GM23338 (cell line): ENCODE data around the gene ADGRG6. TPM values are rescaled to one million over a fixed set of nuclear protein-coding genes. Genes with fewer than 3 reads are reported as not detected.

Experiments used
- ATAC-seq: fragments of 200-7000 bp; cut with Tn5 transposase; 3 replicates; pipeline ENCODE4 v1.9.1; 2020
- DNase-seq: peaks from one replicate; pipeline ENCODE4 v3.0.0-alpha.2; 2015; ENCODE audit warnings: low spot score
- H2AFZ ChIP-seq: fragments of 200-600 bp; sonication (generic); 2 replicates; pipeline ENCODE4 v1.8.0; 2016; ENCODE audit warnings: antibody characterized with exemption, mild to moderate bottlenecking, moderate library complexity
- H3F3A ChIP-seq: fragments of 200-600 bp; sonication (generic); replicated peaks from 2 replicates; pipeline ENCODE4 v1.8.0; 2017; ENCODE audit warnings: antibody characterized with exemption, mixed run types, low read depth
- H3K27ac ChIP-seq: fragments of 200-600 bp; sonication (generic); 2 replicates; pipeline ENCODE4 v1.6.1; 2016; ENCODE audit warnings: low read depth
- H3K27me3 ChIP-seq: fragments of 200-600 bp; sonication (generic); 2 replicates; pipeline ENCODE4 v1.8.0; 2016; ENCODE audit warnings: mild to moderate bottlenecking, mixed run types, moderate library complexity; ENCODE audit not compliant: insufficient read depth
- H3K36me3 ChIP-seq: fragments of 200-600 bp; sonication (generic); 2 replicates; pipeline ENCODE4 v1.8.0; 2016; ENCODE audit warnings: mild to moderate bottlenecking; ENCODE audit not compliant: insufficient read depth
- H3K4me1 ChIP-seq: fragments of 200-600 bp; sonication (generic); 2 replicates; pipeline ENCODE4 v1.8.0; 2016; ENCODE audit warnings: mild to moderate bottlenecking, moderate library complexity; ENCODE audit not compliant: insufficient read depth
- H3K4me2 ChIP-seq: fragments of 200-600 bp; sonication (generic); 2 replicates; pipeline ENCODE4 v1.7.1; 2017; ENCODE audit warnings: mixed run types
- H3K4me3 ChIP-seq: fragments of 200-600 bp; sonication (generic); 2 replicates; pipeline ENCODE4 v1.6.1; 2016; ENCODE audit warnings: mixed run types
- H3K79me2 ChIP-seq: fragments of 200-600 bp; sonication (generic); replicated peaks from 2 replicates; pipeline ENCODE4 v1.8.0; 2017; ENCODE audit warnings: mild to moderate bottlenecking; ENCODE audit not compliant: insufficient read depth
- H3K9me2 ChIP-seq: fragments of 200-600 bp; sonication (generic); 2 replicates; pipeline ENCODE4 v1.8.0; 2017; ENCODE audit not compliant: insufficient read depth
- H4K20me1 ChIP-seq: fragments of 200-600 bp; sonication (generic); replicated peaks from 2 replicates; pipeline ENCODE4 v1.8.0; 2017; ENCODE audit warnings: mild to moderate bottlenecking; ENCODE audit not compliant: insufficient read depth
- H3K27ac Mint-ChIP-seq: 2 replicates; pipeline ENCODE4 v1.8.0; 2020; ENCODE audit warnings: inconsistent platforms, mild to moderate bottlenecking, moderate library complexity, mixed read lengths
- H3K27me3 Mint-ChIP-seq: 3 replicates; pipeline ENCODE4 v1.8.0; 2022; ENCODE audit warnings: low read depth, mild to moderate bottlenecking, moderate library complexity, mixed read lengths, inconsistent platforms; ENCODE audit not compliant: insufficient read depth, poor library complexity
- H3K36me3 Mint-ChIP-seq: 3 replicates; pipeline ENCODE4 v1.8.0; 2021; ENCODE audit warnings: low read depth, mild to moderate bottlenecking, inconsistent platforms, moderate library complexity, mixed read lengths
- H3K4me1 Mint-ChIP-seq: 3 replicates; pipeline ENCODE4 v1.8.0; 2020; ENCODE audit warnings: mild to moderate bottlenecking, inconsistent platforms, mixed read lengths
- H3K4me3 Mint-ChIP-seq: 3 replicates; pipeline ENCODE4 v1.8.0; 2021; ENCODE audit warnings: moderate library complexity, mild to moderate bottlenecking, inconsistent platforms, mixed read lengths
- H3K9me3 Mint-ChIP-seq: 3 replicates; pipeline ENCODE4 v1.8.0; 2020; ENCODE audit warnings: moderate library complexity, mild to moderate bottlenecking, inconsistent platforms, mixed read lengths
- CREB1 ChIP-seq: fragments of 250-450 bp; sonication (Bioruptor Pico); IDR thresholded peaks from 2 replicates; pipeline ENCODE4 v1.5.0; 2020; ENCODE audit warnings: low read depth, mild to moderate bottlenecking, moderate library complexity
- EZH2 ChIP-seq: fragments of 200-600 bp; sonication (generic); IDR thresholded peaks from one replicate; pipeline ENCODE4 v1.8.0; 2017; ENCODE audit warnings: antibody characterized with exemption, mild to moderate bottlenecking, low read depth; ENCODE audit not compliant: unreplicated experiment
- EZH2phosphoT487 ChIP-seq: fragments of 200-600 bp; sonication (generic); IDR thresholded peaks from one replicate; pipeline ENCODE4 v1.8.1; 2018; ENCODE audit warnings: antibody characterized with exemption; ENCODE audit not compliant: unreplicated experiment
- JUNB ChIP-seq: IDR thresholded peaks from one replicate; pipeline ENCODE4 v1.6.1; 2016; ENCODE audit warnings: antibody characterized with exemption; ENCODE audit not compliant: unreplicated experiment
- NANOG ChIP-seq: IDR thresholded peaks from 2 replicates; pipeline ENCODE4 v1.6.1; 2016; ENCODE audit warnings: antibody characterized with exemption, borderline replicate concordance
- POLR2AphosphoS5 ChIP-seq: IDR thresholded peaks from 2 replicates; pipeline ENCODE4 v1.6.1; 2016; ENCODE audit warnings: antibody characterized with exemption, low read depth
- STAT1 ChIP-seq: IDR thresholded peaks from one replicate; pipeline ENCODE4 v1.6.1; 2016; ENCODE audit warnings: antibody characterized with exemption; ENCODE audit not compliant: unreplicated experiment
- ZNF114 ChIP-seq: fragments of 250-450 bp; sonication (Bioruptor Pico); IDR thresholded peaks from 2 replicates; pipeline ENCODE4 v1.5.0; 2020; ENCODE audit warnings: mild to moderate bottlenecking, moderate library complexity
- ZNF331 ChIP-seq: fragments of 250-450 bp; sonication (Bioruptor Pico); IDR thresholded peaks from 2 replicates; pipeline ENCODE4 v1.5.0; 2020; ENCODE audit warnings: low read depth, mild to moderate bottlenecking, moderate library complexity
- polyA plus RNA-seq: library from polyadenylated mRNA; unstranded; fragments of >200 nt; fragmentation: Nextera tagmentation; extraction: Ambion mirVana; gene quantifications from 2 replicates; pipeline ENCODE4 v1.2.1, GENCODE V29; 2016
- total RNA-seq: library from RNA; depleted of rRNA; stranded (reverse); fragments of >200 nt; shearing (Covaris generic); gene quantifications from 2 replicates; pipeline ENCODE4 v1.2.3, GENCODE V29; 2014
- TF ChIP-seq, protein P1 (sequence below), 2 experiments: fragments of 200-600 bp in 1 of 2; sonication (generic) in 1 of 2; conservative IDR thresholded peaks; 2 replicates each; pipeline versions ENCODE4 v1.5.1 to v1.6.1; 2016 to 2017; ENCODE audit warnings: antibody characterized with exemption in 2 of 2, low read depth in 2 of 2, mild to moderate bottlenecking in 2 of 2, moderate library complexity in 1 of 2
- TF ChIP-seq, protein P2 (sequence below): IDR thresholded peaks from one replicate; pipeline ENCODE4 v1.6.1; 2018; ENCODE audit warnings: antibody characterized with exemption; ENCODE audit not compliant: unreplicated experiment
- TF ChIP-seq, protein P3 (sequence below): IDR thresholded peaks from 2 replicates; pipeline ENCODE4 v1.6.1; 2016; ENCODE audit warnings: antibody characterized with exemption
- TF ChIP-seq, protein P4 (sequence below): fragments of 250-450 bp; sonication (Bioruptor Pico); IDR thresholded peaks from 2 replicates; pipeline ENCODE4 v1.5.0; 2020; ENCODE audit warnings: mild to moderate bottlenecking, moderate library complexity

Gene ADGRG6
- total and polyA plus RNA-seq, 2 experiments from 2014 or later, result 1.3 to 7.7 TPM

DNA sequence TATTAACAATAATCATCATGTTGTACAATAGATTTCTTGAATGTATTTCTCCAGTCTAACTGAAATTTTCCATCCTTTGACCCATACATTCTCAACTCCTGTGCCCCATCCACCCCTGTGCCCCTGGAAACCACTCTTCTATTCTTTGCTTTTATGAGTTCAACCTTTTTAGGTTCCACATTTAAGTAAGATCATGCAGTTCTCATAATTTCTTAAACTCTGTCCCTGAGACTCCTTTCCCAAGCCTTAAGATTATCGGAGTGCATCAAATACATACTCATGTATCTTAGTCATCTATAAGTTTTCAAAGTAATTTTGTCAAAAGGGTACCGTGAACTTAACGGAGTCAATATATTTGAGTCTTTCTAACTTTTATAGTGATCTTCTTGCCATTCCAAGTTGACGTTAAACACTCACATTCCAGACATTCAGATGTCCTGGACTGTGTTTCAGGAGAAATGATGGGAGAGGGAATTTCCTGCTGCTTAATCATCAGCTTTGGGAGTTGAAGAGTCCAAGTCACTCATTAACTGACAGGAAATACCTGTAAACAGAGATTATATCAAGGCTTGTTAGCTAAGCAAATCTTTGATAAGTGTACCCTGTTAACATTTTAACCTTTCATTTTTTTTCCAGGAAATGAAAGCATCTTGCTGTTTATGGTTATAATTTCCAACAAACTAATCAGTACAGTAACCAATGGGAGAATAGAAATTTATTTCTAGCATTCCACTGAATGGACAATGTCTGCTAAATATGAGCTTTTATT lies 73.3 kb downstream of the ADGRG6 start:
- H3K4me3 ChIP-seq, result no peak overlapping the region
- no peaks in the 10 kb centered on the region for H3K9me3 Mint-ChIP-seq
- no peak overlapping the region for H3K27ac ChIP-seq
- no peak for ATAC-seq
- H3K4me2 ChIP-seq, result no peak overlapping the region
- no peaks in the 10 kb centered on the region for H3K36me3 Mint-ChIP-seq
- no peaks in the 10 kb centered on the region for H3K9me2 ChIP-seq
- DNase-seq, result no peak
- H3K27me3 Mint-ChIP-seq, result no peaks in the 10 kb centered on the region
- H3K4me1 Mint-ChIP-seq, result peaks cover 31% of the 10 kb centered on the region
- H3F3A ChIP-seq, result no peaks in the 10 kb centered on the region
- H3K27ac Mint-ChIP-seq, result no peak overlapping the region
- TF ChIP-seq STAT1, result no peak
- no peak for TF ChIP-seq CREB1
- TF ChIP-seq POLR2AphosphoS5, result no peak
- no peak for TF ChIP-seq NANOG
- TF ChIP-seq, protein P1, sequence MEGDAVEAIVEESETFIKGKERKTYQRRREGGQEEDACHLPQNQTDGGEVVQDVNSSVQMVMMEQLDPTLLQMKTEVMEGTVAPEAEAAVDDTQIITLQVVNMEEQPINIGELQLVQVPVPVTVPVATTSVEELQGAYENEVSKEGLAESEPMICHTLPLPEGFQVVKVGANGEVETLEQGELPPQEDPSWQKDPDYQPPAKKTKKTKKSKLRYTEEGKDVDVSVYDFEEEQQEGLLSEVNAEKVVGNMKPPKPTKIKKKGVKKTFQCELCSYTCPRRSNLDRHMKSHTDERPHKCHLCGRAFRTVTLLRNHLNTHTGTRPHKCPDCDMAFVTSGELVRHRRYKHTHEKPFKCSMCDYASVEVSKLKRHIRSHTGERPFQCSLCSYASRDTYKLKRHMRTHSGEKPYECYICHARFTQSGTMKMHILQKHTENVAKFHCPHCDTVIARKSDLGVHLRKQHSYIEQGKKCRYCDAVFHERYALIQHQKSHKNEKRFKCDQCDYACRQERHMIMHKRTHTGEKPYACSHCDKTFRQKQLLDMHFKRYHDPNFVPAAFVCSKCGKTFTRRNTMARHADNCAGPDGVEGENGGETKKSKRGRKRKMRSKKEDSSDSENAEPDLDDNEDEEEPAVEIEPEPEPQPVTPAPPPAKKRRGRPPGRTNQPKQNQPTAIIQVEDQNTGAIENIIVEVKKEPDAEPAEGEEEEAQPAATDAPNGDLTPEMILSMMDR (conservative IDR thresholded peaks at IDR 0.05; ENCODE audit: low read depth in 2 of 2), result no peak
- TF ChIP-seq EZH2phosphoT487, result no peak
- no peak for TF ChIP-seq JUNB
- no peak for TF ChIP-seq ZNF114
- TF ChIP-seq, protein P2, sequence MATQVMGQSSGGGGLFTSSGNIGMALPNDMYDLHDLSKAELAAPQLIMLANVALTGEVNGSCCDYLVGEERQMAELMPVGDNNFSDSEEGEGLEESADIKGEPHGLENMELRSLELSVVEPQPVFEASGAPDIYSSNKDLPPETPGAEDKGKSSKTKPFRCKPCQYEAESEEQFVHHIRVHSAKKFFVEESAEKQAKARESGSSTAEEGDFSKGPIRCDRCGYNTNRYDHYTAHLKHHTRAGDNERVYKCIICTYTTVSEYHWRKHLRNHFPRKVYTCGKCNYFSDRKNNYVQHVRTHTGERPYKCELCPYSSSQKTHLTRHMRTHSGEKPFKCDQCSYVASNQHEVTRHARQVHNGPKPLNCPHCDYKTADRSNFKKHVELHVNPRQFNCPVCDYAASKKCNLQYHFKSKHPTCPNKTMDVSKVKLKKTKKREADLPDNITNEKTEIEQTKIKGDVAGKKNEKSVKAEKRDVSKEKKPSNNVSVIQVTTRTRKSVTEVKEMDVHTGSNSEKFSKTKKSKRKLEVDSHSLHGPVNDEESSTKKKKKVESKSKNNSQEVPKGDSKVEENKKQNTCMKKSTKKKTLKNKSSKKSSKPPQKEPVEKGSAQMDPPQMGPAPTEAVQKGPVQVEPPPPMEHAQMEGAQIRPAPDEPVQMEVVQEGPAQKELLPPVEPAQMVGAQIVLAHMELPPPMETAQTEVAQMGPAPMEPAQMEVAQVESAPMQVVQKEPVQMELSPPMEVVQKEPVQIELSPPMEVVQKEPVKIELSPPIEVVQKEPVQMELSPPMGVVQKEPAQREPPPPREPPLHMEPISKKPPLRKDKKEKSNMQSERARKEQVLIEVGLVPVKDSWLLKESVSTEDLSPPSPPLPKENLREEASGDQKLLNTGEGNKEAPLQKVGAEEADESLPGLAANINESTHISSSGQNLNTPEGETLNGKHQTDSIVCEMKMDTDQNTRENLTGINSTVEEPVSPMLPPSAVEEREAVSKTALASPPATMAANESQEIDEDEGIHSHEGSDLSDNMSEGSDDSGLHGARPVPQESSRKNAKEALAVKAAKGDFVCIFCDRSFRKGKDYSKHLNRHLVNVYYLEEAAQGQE, result no peak
- TF ChIP-seq EZH2, result no peak
- TF ChIP-seq, protein P3, sequence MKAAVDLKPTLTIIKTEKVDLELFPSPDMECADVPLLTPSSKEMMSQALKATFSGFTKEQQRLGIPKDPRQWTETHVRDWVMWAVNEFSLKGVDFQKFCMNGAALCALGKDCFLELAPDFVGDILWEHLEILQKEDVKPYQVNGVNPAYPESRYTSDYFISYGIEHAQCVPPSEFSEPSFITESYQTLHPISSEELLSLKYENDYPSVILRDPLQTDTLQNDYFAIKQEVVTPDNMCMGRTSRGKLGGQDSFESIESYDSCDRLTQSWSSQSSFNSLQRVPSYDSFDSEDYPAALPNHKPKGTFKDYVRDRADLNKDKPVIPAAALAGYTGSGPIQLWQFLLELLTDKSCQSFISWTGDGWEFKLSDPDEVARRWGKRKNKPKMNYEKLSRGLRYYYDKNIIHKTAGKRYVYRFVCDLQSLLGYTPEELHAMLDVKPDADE, result no peak
- TF ChIP-seq, protein P4, sequence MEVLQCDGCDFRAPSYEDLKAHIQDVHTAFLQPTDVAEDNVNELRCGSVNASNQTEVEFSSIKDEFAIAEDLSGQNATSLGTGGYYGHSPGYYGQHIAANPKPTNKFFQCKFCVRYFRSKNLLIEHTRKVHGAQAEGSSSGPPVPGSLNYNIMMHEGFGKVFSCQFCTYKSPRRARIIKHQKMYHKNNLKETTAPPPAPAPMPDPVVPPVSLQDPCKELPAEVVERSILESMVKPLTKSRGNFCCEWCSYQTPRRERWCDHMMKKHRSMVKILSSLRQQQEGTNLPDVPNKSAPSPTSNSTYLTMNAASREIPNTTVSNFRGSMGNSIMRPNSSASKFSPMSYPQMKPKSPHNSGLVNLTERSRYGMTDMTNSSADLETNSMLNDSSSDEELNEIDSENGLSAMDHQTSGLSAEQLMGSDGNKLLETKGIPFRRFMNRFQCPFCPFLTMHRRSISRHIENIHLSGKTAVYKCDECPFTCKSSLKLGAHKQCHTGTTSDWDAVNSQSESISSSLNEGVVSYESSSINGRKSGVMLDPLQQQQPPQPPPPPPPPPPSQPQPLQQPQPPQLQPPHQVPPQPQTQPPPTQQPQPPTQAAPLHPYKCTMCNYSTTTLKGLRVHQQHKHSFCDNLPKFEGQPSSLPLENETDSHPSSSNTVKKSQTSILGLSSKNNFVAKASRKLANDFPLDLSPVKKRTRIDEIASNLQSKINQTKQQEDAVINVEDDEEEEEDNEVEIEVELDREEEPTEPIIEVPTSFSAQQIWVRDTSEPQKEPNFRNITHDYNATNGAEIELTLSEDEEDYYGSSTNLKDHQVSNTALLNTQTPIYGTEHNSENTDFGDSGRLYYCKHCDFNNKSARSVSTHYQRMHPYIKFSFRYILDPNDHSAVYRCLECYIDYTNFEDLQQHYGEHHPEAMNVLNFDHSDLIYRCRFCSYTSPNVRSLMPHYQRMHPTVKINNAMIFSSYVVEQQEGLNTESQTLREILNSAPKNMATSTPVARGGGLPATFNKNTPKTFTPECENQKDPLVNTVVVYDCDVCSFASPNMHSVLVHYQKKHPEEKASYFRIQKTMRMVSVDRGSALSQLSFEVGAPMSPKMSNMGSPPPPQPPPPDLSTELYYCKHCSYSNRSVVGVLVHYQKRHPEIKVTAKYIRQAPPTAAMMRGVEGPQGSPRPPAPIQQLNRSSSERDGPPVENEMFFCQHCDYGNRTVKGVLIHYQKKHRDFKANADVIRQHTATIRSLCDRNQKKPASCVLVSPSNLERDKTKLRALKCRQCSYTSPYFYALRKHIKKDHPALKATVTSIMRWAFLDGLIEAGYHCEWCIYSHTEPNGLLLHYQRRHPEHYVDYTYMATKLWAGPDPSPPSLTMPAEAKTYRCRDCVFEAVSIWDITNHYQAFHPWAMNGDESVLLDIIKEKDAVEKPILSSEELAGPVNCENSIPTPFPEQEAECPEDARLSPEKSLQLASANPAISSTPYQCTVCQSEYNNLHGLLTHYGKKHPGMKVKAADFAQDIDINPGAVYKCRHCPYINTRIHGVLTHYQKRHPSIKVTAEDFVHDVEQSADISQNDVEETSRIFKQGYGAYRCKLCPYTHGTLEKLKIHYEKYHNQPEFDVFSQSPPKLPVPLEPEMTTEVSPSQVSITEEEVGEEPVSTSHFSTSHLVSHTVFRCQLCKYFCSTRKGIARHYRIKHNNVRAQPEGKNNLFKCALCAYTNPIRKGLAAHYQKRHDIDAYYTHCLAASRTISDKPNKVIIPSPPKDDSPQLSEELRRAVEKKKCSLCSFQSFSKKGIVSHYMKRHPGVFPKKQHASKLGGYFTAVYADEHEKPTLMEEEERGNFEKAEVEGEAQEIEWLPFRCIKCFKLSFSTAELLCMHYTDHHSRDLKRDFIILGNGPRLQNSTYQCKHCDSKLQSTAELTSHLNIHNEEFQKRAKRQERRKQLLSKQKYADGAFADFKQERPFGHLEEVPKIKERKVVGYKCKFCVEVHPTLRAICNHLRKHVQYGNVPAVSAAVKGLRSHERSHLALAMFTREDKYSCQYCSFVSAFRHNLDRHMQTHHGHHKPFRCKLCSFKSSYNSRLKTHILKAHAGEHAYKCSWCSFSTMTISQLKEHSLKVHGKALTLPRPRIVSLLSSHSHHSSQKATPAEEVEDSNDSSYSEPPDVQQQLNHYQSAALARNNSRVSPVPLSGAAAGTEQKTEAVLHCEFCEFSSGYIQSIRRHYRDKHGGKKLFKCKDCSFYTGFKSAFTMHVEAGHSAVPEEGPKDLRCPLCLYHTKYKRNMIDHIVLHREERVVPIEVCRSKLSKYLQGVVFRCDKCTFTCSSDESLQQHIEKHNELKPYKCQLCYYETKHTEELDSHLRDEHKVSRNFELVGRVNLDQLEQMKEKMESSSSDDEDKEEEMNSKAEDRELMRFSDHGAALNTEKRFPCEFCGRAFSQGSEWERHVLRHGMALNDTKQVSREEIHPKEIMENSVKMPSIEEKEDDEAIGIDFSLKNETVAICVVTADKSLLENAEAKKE (CRISPR knock-in tag), result no peak
- no peak for TF ChIP-seq ZNF331 (CRISPR knock-in tag)
- H3K36me3 ChIP-seq, result no peaks in the 10 kb centered on the region
- no peak overlapping the region for H2AFZ ChIP-seq
- peaks cover 15% of the 10 kb centered on the region for H3K4me1 ChIP-seq
- no peak overlapping the region for H3K4me3 Mint-ChIP-seq
- no peaks in the 10 kb centered on the region for H4K20me1 ChIP-seq
- H3K79me2 ChIP-seq, result no peaks in the 10 kb centered on the region
- no peaks in the 10 kb centered on the region for H3K27me3 ChIP-seq
